Measurements from ENCODE around the gene ARID1B.
"Not testable (repeated sequence)": the region's sequence is repeated elsewhere in the genome, so short reads cannot be mapped to it uniquely, and the experiment has no call there.

ARID1B gene

DNA sequence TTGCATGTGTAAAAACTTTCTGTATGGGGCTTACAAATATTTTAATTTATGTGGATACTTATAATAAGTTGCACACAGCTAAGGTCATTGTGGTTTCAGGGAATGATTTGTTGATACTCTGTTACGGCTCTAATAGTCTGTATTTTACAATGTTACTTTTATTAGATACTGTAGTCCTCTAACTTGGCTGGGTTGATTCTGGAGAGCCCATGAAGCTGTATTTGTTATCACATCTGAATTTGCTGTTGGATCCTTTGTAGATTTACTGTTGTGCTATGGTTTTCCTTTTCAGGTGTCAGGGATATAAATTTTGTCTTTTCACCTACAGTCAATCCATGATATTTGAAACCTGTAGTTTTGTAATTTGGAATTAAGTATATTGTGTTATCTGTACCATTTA lies 161.0 kb downstream of the ARID1B start:
- DNase-seq (ENCODE audit: low read depth in 2 of 2), result no peak

DNA sequence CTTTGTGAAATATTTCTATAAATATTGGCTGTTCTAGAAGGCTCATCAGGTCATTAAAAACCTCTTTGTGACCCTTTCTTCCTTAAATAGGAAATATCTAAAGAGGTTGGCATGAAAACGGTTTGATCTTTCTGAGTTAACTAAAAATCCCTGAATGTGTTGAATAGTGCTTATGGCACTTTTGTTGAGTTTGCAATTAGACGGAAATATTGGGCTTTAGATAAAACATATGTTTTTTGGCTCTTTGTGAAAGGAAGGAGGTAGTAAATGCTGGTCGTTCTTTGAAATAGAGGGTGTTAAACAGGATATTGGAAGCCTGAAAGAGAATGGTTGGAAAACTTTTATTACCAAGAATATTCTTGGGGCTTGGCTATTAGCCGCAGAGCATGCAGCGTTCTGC lies 163.0 kb downstream of the ARID1B start:
- DNase-seq (ENCODE audit: low read depth in 2 of 2), result no peak

DNA sequence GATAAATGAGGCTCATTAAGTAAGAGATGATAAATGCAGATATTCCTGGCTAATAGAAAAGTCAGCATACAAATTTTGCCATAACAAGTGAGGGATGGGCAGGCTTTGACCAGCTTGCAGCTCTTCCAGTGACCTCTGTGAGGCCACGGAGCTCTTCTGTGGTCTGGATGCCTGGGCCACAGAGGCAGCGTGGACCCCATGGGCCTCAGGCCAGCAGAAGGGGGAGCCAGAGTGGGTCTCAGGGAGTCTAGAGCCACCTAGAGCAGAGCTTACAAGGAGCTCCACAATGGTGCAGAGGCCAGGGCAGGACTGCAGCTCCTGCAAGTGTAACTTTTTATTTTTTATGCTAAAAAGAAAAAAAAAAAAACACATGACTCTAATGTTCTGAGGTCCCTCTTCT lies 165.1 kb downstream of the ARID1B start:
- no peak for DNase-seq (ENCODE audit: low read depth in 2 of 2)

DNA sequence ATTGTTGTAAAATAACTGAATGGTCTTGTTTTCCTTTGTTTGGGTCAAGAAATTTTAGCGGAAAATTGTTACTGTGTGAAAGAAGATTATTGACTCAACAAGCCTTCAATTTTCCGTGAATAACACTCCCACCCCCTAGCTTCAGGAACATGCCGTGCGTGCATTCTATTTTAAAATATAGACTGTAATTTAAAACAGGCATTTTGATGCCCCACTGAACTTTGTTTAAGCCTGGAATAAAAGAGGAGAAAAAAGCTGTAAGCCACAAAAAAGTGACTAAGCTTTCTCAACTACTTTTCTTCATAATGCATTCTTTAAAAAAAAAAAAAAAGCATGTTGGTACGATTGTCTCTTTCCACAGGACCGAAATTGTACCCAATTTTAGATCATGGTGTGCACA lies 166.0 kb downstream of the ARID1B start:
- DNase-seq (ENCODE audit: low read depth in 2 of 2), result no peak

DNA sequence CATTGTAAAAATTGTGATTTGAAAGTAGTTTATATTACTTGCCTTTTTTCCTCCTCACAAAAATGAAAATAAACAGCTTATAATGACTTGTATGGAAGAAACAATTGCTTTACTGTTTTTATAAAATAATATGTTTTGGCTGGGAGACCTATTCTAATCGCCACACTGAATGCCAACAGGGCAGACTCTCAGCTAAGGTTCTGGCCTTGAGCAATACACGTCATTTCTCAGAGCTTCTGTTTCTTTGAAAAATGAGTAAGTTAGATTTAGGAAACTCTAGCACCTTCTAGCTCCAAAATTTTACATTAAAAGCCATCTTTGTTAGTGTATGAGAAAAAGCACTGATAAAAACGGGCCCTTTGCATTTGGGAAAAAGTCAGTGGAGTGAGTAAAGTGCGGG lies 166.6 kb downstream of the ARID1B start:
- no peak for DNase-seq (ENCODE audit: low read depth in 2 of 2)

DNA sequence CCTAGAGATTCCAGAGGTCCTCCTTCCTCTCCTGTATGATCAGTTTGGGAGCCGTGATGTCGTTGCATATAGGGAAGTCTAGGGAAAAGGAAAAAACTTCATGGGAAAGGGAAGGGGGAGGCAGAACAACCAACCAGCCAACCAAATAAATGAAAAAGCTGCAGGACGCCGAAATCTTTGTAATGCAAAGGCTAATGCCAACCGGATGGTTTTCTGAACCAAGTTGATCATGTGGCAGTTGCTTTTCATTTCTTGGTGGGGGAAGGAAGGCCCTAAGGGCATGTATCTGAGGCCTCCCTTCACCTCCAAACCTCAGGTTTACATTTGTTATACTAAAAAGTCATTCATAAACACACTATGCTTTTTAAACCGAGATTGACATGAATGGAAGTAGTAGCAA lies 167.2 kb downstream of the ARID1B start:
- DNase-seq (ENCODE audit: low read depth in 2 of 2), result no peak

DNA sequence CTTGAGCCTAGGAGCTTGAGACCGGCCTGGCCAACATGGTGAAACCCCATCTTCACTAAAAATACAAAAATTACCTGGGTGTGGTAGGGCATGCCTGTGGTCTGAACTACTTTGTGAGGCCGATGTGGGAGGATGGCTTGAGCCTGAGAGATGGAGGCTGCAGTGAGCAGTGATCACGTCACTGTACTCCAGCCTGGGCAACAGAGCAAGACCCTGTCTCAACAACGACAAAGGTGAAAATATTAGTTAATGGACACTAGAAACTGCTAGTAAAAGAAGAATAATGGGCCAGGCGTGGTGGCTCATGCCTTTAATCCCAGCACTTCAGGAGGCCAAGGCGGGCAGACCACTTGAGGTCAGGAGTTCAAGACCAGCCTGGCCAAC lies 168.6 kb downstream of the ARID1B start:
- not testable (repeated sequence) for DNase-seq (ENCODE audit: low read depth in 2 of 2)

DNA sequence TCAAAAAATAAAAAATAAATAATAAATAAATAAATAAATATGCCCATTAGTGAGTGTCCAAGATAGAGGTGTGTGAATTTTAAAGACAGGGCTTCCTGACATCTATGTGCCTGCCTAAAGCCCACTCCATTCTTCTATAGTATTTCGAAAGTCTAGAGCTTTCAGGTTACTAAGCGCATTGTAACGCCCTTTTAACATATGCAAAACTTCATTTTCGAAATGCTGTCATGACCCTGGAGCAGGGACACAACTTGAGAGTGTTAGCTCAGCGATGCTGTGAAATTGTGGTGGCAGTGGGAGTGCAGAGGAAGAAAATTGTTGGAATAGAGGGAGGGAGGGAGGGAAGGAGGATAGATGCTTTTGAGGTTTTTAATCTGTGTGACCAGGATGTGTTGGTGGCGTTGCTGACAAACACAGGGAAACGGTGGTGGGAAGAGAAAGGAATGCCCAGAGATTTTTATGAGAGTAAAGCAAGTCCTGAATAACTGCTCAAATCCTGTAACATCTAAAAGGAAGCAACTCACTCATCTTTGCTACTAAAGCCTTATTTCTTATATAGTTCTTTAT lies 169.3 kb downstream of the ARID1B start:
- DNase-seq (ENCODE audit: low read depth in 2 of 2), result no peak

DNA sequence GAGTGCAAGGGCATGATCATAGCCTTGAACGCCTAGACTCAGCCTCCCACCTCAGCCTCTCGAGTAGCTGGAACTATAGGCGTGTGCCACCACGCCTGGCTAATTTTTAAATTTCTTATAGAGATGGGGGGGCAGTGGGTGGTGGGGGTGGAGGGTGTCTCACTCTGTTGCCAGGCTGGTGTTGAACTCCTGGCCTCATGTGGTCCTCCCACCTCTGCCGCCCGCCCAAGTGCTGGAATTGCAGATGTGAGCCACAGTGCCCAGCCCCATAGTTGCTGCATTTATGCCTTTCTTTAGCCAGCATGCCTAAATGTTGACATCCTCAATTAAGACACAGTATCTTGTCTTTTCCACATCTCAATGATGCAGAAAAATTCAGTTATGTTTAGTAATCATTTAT lies 171.1 kb downstream of the ARID1B start:
- no peak for DNase-seq (ENCODE audit: low read depth in 2 of 2)

DNA sequence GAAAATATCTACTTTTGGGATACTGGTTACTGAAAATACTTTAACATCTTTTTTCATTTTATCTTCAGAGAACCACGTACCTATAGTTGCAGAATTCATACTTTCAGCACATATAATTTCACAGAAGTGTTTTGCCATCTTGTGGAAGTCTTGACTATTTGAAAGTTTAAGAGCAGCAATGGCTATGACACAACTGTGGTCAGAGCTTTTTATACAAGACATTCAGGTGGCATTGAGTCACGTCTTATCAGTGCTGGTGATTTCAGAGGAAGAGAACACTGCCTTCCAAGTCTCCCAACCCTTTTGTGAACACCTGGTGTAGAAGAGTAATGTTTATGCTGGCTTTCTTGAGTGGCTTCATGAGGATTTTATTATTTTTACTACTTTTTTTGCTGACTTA lies 171.6 kb downstream of the ARID1B start:
- DNase-seq (ENCODE audit: low read depth in 2 of 2), result no peak

DNA sequence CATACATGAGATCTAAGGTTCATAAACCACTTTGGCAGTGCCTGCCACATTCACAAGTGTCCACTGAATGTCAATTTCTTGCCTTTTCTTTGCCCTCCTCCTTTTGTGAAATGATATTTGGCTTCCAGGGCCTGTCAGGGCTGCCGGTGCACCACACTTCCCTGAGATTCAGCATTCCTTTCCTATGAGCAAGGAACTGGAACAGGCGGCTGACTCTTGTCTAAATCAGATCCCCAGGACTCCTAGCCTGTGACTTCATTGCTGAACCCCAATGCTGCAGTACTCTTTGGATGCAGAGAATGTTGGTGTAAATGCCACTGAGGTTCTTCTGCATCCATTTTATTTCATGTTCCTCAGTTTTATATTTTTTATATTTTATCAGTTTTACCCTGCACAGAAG lies 172.2 kb downstream of the ARID1B start:
- no peak for DNase-seq (ENCODE audit: low read depth in 2 of 2)

DNA sequence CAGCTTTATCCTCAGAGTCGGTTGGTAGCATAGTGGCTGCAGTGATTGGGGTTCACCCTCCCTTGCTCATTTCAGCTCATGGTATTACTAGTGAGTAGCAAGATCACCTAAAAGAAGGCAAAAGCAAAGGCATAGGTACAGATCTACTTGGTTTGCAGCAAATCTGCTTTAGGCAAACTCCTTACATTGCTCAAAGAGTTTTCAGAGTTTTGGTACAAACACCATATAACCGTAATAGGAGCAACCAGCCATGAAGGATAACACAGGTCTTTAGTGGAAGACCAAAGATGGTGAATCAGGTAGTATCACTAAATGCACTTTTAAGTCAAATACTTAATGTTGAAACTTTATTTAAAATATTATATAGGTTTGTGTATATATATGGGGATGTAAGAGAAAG lies 172.9 kb downstream of the ARID1B start:
- DNase-seq (ENCODE audit: low read depth in 2 of 2), result no peak

DNA sequence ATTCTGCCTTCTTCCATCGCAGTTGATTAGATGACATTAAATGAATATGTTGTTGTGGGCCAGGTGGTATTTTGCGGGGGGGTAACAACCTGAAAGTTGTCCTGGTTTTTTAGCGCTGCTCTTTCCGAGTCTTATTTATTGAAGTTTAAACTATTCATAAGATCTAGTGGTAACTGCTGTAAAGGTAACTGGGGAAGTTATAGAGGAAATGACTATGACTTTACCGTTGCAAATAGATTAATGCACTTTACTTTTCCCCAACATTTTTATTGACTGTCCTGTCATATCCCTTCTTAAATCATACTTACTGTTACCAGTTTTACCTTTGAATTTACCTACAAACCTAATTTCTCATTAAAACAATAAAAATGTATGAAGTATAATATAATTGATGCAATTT lies 173.4 kb downstream of the ARID1B start:
- no peak for DNase-seq (ENCODE audit: low read depth in 2 of 2)

DNA sequence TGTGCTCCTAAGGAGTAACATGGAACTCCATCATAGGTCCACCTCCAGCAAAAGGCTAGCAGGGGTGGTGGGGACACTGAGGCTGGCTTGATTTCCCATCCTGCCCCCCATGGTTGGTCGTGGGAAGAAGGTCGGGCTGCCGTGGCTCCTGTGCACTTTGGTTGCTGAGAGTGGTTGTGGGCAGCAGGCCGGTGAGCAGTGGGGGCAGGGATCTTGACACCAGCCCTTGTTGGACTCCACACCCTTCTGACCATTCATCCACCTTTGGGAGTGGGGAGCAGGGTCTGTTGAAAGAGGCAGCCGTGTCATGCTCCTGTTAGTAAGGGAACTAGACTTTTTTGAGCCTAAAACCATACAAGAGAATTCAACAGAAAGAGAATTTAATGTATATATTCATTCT lies 175.2 kb downstream of the ARID1B start:
- no peak for DNase-seq (ENCODE audit: low read depth in 2 of 2)

DNA sequence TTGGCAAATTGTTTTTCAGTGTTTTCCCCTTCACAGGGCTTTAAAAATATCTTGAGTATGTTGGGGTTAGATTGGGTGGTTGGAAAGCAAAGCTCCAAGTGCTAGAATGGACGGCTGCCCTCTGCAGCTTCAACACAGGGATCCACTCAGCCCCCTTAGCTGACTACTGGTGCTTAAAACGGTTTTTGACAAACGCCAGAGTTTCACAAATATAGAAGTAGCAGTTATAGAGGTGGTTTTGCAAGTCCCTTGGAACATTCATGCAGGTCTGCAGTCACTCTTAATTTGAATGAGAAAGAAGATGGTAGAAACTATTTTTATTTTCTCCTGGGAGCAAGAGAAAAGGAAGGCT lies 175.9 kb downstream of the ARID1B start:
- DNase-seq (ENCODE audit: low read depth in 2 of 2), result no peak

DNA sequence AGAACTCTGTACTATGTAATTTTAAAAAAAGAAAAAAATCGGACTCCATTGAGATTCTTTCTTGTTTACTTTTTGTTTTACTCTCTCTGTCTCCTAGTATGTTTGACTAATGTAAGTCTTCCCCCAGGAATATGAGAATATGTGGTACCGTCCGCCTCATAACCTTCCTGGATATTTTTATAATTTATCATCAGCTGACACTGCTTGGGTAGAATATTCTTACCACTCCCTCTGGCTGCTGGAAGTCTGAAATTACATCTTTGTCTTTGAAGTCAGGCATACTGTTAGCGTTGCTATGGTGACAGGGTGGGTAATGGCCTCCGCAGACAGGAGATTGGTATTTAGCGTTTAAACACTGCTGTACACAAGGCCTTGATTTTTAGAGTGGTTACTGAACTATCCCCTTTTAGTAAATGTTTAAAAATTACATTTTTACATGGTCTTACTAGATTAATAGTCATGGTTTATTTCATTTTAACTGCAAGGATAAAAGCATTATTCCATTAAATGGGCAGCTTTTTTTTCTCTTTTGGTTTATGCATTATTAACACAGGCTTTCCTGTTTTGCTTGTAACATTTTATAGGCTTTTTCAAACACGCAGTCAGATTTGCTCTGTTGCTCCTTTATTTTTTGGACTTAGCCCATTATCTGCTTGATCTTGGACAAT lies 176.4 kb downstream of the ARID1B start:
- DNase-seq (ENCODE audit: low read depth in 2 of 2), result no peak

DNA sequence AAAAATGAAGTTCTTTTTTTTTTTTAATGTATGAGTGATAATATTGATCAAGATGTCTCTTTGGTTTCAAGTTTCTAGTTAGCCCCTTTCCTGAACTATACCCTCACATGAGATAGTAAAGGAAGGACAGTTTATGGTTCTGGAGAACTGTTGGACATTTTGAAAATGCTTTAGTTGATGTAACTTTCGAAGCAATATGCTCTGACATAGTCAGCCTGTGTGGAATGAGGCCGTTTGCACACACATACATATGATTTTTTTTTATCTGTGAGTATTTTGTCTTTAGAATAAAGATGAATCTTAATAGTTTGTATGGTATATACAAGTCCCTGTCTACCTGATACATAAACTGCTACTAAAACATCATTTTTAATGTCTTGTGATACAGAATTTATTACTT lies 177.0 kb downstream of the ARID1B start:
- DNase-seq (ENCODE audit: low read depth in 2 of 2), result no peak

DNA sequence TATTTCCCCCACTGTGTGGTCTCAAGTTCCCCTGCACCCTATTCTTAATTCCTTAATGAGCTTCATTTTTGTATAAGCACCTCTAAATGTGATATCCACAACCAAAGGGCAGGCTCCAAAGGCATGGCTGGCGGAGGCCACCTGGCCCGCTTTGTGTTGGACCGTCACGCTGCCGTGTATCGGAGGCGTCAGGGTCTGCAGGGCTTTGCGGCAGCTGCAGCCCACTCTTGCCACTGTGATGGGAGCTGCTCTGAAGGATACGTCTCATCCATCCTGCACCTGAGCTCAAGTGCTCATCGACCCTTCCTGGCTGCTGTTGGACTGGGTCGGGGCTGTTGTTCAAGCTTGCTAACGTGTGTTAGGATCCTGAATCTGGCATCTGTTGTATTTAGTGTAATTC lies 177.6 kb downstream of the ARID1B start:
- no peak for DNase-seq (ENCODE audit: low read depth in 2 of 2)

DNA sequence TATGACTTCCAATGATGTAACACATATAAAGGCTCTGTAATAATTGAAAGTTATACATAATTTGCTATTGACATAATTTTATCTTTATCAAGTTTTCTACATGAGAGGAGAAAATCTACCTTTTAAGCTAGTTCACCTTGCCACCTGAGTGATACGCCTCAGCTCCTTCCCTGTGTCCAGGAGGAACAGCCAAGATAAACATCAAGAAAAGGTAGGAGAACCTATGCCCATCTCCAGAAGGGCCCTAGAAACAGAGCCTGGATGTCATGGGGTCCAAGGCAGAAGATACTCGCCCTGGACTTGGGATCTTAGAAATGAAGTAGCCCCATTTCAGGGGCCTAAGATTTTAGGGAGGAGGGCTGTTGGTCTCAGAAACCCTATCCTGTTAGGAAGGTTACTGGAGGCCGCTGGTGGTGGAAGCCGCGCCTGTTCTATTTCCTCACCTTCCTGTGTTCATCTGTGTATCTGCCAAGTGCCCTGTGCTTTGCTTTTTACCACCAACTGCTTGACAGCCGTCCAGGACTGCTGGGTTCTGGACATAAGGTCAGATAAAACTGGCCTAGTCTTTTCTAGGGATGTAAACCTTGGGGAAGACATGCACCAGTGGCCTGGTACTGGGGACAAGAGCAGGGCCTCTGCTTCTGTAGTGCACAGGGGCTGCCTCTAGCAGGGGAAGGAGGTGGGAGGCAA lies 178.5 kb downstream of the ARID1B start:
- DNase-seq (ENCODE audit: low read depth in 2 of 2), result no peak

DNA sequence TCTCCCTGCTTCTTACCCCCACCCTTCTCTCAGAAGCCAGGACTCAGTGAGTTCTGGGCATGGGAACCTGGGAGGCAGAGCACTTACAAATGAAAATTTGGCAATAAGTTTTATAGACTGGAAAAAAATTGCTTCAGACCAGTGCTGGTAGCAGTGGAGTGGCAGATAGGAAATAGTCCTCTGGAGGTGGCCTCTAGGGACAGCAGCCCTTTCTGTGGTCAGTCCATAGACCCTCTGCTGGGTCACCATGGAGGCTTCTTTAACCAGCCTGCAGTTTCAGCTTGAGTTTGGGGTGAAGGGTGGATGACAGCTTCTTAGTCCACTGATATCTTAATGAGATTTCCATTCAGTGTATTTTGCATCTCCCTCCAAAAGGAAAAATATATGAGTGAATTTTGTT lies 179.1 kb downstream of the ARID1B start:
- DNase-seq (ENCODE audit: low read depth in 2 of 2), result no peak

DNA sequence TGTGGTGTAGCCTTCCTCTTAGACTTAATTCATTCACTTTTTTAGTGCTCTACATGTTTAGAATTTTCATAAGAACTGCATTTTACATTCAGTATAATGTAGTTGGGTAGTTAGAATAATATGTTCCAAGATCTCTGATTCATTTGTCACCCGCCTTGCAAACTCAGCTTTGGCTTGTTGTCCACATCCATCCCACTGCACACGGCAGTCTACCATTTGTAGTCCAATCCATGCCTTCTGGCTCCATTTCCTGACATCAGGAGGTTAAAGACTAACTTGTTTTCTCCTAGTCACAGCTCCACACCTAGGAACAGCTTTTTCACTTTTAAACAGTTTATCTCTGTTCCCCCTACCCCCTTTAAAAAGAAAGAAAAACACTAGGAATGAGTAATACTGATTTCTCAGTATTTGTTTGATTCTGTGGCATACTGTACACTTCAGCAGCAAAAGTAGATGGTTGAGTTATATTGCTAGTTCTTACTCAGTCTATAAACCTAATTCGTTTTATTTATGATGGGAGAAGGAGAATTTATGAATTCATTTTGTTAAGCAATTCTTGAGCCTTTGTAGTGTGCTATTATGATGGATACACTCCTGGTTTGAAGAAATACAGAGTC lies 180.9 kb downstream of the ARID1B start:
- no peak for DNase-seq (ENCODE audit: low read depth in 2 of 2)

DNA sequence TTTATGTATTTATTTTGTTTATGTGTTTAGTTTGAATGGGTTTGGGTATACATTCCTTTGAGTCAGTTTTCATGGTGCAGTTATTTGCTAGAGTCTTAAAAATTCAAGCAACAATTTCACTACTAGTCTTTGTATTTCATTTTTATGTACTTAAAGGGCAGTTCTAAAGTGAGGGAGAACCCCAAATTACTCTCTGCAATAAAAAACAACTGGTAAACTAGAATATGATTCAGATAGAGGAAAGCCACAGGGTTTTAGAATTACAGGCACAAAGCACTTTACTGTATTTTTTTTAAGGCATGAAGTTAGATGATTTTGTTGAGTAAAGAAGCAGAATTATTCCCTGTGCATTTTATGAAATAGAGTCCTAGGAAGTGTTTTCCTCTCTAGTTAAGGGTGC lies 183.3 kb downstream of the ARID1B start:
- DNase-seq (ENCODE audit: low read depth in 2 of 2), result no peak

DNA sequence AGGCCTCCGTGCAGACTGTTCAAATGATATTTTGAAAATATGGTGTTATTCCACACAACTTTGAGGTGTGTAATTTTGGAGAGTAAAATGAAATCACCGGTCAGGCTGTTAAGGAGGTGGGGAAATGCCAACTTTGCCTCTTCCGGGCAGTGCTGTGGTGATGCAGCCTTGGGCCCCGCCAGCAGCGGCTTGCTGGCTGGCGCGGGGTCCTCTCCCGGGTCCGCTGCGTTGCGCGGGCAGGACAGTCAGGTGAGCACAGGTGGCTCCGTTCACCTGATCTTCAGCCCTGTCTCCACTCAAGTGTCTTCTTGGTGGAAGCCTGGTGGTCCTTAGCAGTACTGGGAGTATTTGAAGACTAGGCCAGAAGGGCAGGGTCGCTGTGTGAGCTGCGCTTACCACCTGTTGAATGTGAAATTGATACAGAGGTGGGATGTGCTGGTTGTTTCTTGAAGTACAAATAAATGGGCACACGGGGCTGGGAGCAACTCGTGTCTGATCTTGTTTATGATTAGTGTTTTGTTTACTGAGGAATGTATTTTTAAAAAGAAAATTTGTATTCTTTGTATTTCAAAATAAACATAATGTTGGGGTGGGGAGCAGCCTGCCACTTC lies 184.2 kb downstream of the ARID1B start:
- DNase-seq (ENCODE audit: low read depth in 2 of 2), result no peak

Measured in activated CD4-positive, alpha-beta T cell treated with anti-CD3 and anti-CD28 coated beads for 24 hours (primary cell).